Measurements from ENCODE around the gene CHKB.
"Not testable (repeated sequence)": the region's sequence is repeated elsewhere in the genome, so short reads cannot be mapped to it uniquely, and the experiment has no call there.

CHKB gene

DNA sequence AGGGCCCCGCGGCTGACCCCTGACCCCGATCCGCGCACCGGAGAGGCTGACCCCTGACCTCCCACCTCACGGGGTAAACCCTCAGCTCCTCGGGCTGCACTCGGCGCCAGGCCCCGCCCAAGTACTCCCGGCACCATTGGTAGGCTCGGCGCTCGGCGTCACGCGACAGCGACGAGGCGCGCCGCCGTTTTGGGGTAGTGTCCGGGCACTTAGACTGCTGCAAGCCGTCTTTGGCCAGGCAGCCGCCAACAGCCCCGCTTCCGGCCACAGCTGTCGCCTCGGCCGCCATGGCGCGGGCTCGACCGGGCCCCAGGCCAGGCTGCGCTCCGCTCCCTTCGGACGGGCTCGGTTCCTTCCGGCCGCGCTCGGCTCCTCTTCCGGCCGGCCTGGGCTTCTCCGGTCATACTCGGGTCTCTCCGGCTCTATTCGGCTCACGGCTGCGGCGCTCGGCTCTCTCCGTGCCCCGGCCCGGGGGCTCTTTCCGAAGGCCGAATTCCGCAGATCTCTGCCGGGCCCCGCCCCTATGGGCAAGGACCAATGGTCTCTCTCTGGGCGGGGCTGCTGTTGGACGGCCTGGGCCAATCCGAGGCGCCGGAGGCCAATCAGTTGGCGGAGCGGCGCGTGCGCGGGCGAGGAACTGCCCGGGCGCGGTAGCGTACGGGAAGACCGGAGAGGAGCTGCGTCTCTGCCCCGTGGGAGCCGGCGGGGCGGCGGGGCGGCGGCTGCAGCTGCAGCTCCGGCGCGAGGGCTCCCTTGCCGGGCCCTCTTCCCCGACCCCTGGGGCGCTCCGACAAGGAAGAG is at the start of gene CHKB:
TSS of gene CHKB (minus strand) at position 357 of the 801 bp plus-strand sequence. CDS start at position 289, 68 bp downstream.
- peak; percentile 99 for DNase-seq

GRCh38 chr22:50630376-50630775 is 47.7 kb upstream of the CHKB start:
- no peak for DNase-seq

DNA sequence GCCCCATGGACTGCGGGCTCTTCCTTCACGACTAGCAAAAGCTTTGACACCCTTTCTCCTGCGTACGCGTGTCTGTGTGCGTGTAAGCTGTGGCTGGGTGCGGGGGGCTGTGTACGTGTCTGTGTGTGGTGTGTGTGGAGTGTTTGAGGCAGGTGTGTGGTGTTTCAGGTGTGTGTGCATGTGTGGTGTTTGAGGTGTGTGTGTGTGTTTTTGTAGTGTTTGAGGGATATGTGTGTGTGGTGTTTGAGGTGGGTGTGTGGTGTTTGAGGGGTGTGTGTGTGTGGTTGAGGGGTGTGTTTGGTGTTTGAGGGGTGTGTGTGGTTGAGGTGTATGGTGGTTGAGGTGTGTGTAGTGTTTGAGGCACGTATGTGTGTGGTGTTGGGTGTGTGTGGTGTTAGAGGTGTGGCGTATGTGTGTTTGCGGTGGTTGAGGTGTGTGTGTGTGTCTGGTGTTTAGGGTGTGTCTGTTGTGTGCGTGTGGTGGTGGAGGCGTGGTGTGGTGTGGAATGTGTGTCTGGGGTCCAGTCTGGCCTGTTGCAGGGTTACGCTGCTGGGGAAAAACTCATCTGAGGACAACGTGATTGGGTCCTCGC is 46.0 kb upstream of the CHKB start:
- no peak for DNase-seq

- DNase-seq = peak; percentile 87
These were observed 45.2 kb upstream of the CHKB start, which contains the start of gene ARSA for GRCh38 chr22:50627642-50628542. TSS of gene ARSA (minus strand) at chr22:50628152. CDS start at chr22:50627779, 373 bp downstream.

DNA sequence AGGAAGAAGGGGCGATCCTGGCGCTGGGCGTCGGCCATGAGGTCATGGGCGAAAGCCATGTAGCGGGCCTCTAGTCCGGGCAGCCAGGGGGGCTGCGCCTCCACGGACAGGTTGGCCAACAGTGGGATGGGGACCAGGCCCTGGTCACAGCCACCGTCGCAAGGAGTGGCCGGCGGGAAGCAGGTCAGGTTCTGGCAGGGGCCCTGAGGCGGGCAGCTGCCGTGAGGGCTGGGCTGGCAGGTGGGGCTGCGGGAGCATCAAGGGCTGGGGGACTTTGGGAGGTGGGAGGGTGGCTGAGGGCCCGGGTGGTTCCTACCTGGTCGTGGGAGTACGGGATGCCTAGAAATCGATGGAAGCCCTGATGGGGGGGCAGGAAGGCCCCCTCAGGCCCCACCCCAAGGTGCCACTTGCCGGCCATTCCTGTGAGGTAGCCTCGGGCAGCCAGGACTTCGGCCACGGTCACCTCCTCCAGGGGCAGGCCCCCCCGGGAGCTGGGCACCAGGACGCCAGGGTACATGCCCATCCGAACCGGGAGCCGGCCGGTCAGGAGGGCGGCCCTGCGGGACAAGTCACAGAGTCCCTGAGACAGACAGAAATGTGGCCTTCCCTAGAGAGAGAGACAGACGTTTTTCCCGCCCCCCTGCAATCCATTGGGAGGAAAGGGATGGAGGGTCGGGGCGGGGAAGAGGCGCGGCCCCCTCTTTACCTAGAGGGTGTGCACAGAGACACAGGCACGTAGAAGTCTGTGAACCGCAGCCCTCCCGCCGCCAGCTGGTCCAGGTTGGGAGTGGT is 44.4 kb upstream of the CHKB start:
- DNase-seq = no peak

DNA sequence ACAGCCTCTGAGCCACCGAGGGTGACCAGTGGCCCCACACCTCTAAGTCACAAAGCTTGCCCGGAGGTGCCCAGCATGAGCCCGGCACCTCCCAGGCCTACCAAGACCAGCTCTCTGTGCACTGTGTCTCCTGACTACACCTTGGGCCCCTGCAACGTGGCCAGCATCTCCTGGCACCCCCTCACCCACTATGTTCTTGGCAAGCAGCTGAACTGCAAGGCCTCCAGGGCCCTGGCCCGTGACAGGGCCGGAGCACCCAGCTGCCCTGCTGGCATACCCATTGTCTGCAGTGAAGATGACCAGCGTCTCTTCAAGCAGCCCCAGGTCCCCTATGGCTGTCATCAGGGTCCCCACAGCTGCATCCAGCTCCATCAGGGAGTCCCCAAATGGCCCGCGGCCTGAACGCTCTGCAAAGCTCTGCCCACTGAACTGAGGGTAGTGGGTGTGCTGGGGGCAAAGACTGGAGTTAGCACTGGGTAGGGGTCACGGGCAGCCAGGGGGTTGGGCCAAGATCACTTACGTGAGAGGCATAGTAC is 43.7 kb upstream of the CHKB start:
- DNase-seq = no peak

DNA sequence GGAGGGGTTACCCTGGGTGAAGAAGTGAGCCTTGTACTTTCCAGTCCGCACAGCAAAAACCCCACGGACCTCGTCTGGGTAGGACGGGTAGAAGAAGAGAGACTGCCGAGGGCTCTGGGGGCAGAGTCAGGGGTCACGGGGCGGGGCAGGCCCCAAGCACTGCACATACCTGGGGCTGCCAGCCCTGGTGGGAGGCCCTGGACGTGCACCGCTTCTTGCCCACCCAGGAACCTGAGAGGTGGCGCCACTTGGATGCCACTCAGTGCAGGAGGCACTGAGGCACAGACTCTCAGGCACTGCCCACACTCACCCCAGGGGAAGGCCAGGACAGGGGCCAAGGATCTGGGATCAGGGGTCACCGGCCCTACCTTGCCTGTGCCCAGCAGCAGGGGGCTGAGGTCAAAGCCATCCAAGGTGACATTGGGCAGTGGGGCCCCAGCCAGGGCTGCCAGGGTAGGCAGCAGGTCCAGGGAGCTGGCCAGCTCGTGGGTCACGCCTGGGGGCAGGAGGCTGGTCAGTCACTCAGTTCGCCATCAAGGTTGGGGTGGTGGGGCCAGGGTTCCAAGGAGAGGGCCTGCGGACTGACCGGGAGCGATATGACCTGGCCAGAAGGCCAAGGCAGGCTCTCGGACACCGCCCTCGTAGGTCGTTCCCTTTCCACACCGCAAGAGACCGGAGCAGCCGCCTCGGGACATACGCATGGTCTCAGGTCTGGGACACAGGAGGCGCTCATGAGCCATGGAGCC is 43.1 kb upstream of the CHKB start:
- DNase-seq = no peak

- DNase-seq = no peak
These were observed 42.5 kb upstream of the CHKB start for GRCh38 chr22:50625131-50625567.

DNA sequence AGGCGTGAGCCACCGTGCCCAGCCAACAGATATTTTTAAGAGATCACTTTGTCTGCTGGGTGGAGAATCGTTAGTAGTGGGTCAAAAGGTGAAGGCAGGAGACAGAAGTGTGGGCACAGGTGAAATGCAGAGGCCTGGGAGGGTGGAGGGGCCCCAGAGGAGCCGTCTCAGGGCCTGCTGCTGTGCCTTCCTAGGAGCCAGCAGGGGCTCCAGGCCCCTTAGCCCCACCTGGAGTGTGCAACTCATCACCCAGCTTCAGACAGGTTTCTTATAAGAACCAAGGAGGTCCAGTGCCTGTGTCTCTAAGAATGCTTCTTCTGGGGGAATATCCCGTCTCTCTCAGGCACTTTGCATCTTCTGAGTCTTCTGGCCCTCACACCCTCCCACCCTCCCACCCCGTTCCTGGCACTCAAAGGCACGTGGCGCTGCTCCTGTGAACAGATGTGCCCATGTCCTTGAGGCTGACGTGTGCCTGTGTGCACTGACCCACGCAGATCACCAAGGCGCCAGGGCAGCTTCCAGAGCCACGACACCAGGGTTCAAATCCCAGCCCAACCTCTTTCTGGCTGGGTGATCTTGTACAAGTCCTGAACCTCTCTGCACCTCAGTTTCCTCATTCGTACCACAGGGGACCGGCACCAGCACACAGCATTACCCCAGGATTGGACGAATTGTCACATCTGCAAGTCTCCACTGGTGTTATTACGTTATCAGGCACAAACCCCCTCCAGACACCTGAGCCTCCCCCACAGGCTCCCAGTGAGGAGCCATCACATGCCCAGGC is 41.9 kb upstream of the CHKB start:
- DNase-seq = no peak

DNA sequence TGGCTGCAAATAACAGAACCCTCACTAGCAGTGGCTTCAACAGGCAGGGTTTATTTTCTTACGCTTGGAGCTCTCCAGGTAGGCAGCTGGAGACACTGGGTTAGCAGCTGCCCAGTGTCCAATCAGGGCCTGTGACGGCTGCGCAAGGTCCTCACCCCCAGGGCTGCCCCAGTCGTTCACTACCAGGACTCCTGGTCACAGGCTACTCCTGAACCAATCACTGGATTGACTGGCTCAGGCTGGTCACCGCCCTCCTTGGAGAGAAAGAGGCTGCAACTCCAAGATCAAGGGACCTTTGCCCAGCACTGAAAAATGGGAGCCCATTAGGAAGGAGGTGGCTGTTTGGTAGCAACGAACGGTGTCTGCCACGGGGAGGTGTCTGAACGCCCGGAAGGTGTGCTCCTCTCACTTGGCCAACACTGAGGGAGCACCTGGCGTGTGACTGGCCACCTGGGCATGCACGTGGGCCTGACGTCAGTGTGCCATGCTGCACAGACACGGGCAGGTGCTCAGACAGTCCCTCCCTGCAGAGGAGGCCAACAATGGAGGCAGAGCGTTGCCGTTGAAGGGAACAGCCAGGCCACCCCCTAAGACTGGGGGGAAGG is 40.2 kb upstream of the CHKB start:
- no peak for DNase-seq

GRCh38 chr22:50621948-50622722 is 39.5 kb upstream of the CHKB start:
- DNase-seq = no peak

GRCh38 chr22:50621356-50621880 is 38.8 kb upstream of the CHKB start:
- DNase-seq = no peak

DNA sequence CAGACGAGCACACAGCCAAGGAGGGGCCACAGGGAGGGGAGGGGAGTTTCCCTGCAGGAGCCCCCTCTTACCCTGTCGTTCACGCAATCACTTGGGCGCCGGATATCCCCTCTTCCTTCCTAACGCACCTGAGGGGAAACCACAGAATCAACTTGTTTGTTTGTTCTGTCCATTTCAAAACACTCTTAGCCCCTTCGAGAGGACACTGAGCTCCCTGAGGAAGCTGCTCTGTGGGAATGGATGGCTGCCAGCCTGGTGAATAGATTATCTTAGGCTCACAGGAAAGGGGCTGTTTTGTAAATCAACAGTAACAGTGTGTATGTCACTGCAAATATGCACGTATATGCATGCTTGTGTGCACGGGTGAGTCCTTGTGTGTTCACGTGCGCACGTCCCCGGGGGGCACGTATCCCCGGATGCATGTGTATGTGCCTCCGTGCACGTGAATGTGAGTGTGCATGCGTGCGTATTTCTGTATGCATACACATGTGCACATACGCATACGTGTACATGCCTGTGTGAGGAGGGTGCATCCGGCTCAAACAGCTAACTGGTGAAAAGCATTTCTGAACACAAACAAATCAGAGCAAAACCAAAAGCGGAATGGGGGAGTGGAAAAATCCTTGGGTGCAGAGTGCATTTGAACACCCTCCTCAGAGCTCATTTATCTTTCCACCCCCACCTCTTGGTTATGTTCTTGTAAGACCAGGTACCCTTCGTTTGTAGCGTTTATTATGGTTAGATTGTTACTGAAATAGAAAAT is 38.1 kb upstream of the CHKB start:
- DNase-seq = peak; percentile 88

DNA sequence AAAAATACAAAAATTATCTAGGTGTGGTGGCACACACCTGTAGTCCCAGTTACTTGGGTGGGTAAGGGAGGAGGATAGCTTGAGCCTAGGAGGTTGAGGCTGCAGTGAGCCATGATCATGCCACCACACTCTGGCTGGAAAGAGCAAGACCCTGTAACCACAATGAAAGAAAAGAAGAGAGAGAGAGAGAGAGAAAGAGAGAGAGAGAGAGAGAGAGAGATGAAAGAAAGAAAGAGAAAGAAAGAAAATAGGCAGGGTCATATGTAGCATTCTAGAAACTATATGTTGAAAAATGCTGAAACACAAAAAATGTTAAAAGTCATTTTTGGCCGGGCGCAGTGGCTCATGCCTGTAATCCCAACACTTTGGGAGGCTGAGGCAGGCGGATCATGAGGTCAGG is 31.6 kb upstream of the CHKB start:
- not testable (repeated sequence) for DNase-seq

DNA sequence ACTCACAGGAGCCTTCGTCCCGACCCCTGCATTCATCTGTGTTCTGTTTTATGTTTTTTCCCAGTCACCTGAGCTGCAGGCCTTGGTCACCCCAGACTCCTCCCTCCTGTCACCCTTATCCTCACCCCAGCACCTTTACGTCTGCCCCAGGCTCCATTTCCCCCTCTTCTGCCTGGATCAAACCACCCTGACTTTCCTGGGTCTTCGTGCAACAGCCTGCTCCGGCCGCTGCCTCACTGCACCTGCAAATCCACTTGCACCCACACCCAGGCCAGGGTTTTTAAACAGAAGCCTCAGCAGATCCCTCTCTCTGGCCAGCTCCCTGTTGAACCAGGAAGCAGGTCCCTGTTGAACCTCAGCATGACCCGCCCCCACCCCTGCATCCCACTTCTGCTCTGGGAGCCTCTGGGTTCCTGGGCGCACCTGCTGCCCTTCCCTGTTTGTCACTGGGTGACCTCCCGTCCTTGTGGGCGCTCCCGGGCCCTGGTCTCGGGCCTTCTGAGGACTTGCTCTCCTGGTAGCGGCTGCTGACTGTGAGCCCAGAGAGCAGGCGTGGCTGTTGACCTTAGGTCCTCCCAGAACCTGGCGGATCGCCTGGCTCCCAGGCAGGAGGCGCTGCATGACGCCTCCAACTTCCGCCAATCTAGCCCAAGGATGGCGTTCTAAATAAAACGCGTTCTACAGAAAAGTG is 30.8 kb upstream of the CHKB start:
- DNase-seq = no peak

GRCh38 chr22:50612528-50613221 is 30.0 kb upstream of the CHKB start:
- DNase-seq = no peak

- no peak for DNase-seq
These were observed 29.5 kb upstream of the CHKB start for GRCh38 chr22:50612168-50612527.

All from right forelimb (tissue), 1 donor.